Panc1 (cell line): Measurements from ENCODE around the gene RIMOC1. TPM values are rescaled to one million over a fixed set of nuclear protein-coding genes. Genes with fewer than 3 reads are reported as not detected.

ENCODE experiments used
- ATAC-seq: fragments of 200-7000 bp; cut with Tn5 transposase; 2 replicates; pipeline ENCODE4 v1.9.1; 2020; ENCODE audit warnings: mild to moderate bottlenecking, moderate library complexity
- BruUV-seq: library from RNA; stranded (reverse); fragments of 400-500 nt; replicated peaks from 2 replicates; lab custom pipeline; 2021; lab: Mats Ljungman, UMichigan
- CTCF ChIA-PET: fragments of 300-600 bp; sonication (Branson Sonifier 250); formaldehyde crosslinking; loops from one replicate; lab custom pipeline; 2022; ENCODE audit warnings: antibody characterized with exemption; lab: Charles Lee
- POLR2A ChIA-PET: fragments of 300-600 bp; sonication (Branson Sonifier 250); formaldehyde crosslinking; loops from one replicate; lab custom pipeline; 2022; ENCODE audit warnings: antibody characterized with exemption; lab: Charles Lee
- DNase-seq: peaks from one replicate; pipeline ENCODE4 v3.0.0-alpha.2; 2010; ENCODE audit warnings: low read depth, low spot score
- H3K27ac ChIP-seq: 2 replicates; pipeline ENCODE4 v1.5.1; 2011; ENCODE audit warnings: mild to moderate bottlenecking, low read length, inconsistent platforms
- H3K27me3 ChIP-seq: fragments of 200-500 bp; sonication (Bioruptor generic); 2 replicates; pipeline ENCODE4 v1.6.0; 2014; ENCODE audit warnings: low read length, inconsistent platforms; ENCODE audit not compliant: control insufficient read depth, insufficient read depth
- H3K36me3 ChIP-seq: fragments of 200-500 bp; sonication (Bioruptor generic); 2 replicates; pipeline ENCODE4 v1.5.1; 2014; ENCODE audit warnings: inconsistent platforms, mild to moderate bottlenecking, low read length, moderate library complexity; ENCODE audit not compliant: control insufficient read depth, insufficient read depth
- H3K4me1 ChIP-seq: 2 replicates; pipeline ENCODE4 v1.5.1; 2011; ENCODE audit warnings: inconsistent platforms, mild to moderate bottlenecking, low read length, moderate library complexity; ENCODE audit not compliant: control insufficient read depth, insufficient read depth
- H3K4me3 ChIP-seq, 2 experiments: 2 replicates each; pipeline ENCODE4 v1.5.1; 2011 to 2012; ENCODE audit warnings: low read depth in 2 of 2, low read length in 2 of 2, mild to moderate bottlenecking in 2 of 2, inconsistent platforms in 1 of 2, moderate library complexity in 1 of 2
- H3K9me3 ChIP-seq: fragments of 200-500 bp; sonication (Bioruptor generic); 2 replicates; pipeline ENCODE4 v1.5.1; 2014; ENCODE audit warnings: low read depth, mild to moderate bottlenecking, inconsistent platforms, low read length, moderate library complexity; ENCODE audit not compliant: control insufficient read depth, insufficient read depth
- POLR2AphosphoS5 ChIP-seq: IDR thresholded peaks from 2 replicates; pipeline ENCODE4 v1.6.1; 2012; ENCODE audit warnings: mild to moderate bottlenecking, low read depth, low read length, moderate library complexity
- SIN3A ChIP-seq: IDR thresholded peaks from 2 replicates; pipeline ENCODE4 v1.6.1; 2012; ENCODE audit warnings: low read depth, mild to moderate bottlenecking, low read length, moderate library complexity, borderline replicate concordance; ENCODE audit not compliant: insufficient read depth
- TCF7L2 ChIP-seq: IDR thresholded peaks from 2 replicates; pipeline ENCODE4 v1.6.1; 2011; ENCODE audit warnings: mild to moderate bottlenecking, low read depth, low read length, inconsistent platforms
- in situ Hi-C: cut with HindIII; loops from 2 replicates; pipeline ENCODE4 v1.10.0; 2016; ENCODE audit warnings: low sequenced_read_pairs, low pct_unique_long_range_greater_than_20kb
- intact Hi-C: fragments of 100-400 bp; cut with micrococcal nuclease; formaldehyde crosslinking; loops from one replicate; pipeline ENCODE4 v1.10.0; 2022; ENCODE audit not compliant: unreplicated experiment
- total RNA-seq: library from RNA; stranded (reverse); gene quantifications from one replicate; pipeline ENCODE4 v1.2.1, GENCODE V29; 2021; ENCODE audit not compliant: unreplicated experiment
- TF ChIP-seq, protein P1 (sequence below), 2 experiments: IDR thresholded peaks; 2 replicates each; pipeline ENCODE4 v1.6.1; 2011 to 2012; ENCODE audit warnings: low read depth in 2 of 2, control low read depth in 1 of 2, low read length in 1 of 2, mild to moderate bottlenecking in 1 of 2, moderate library complexity in 1 of 2; ENCODE audit not compliant: insufficient read depth in 1 of 2
- TF ChIP-seq, protein P2 (sequence below): fragments of 450-650 bp; IDR thresholded peaks from 2 replicates; pipeline ENCODE4 v1.5.1; 2017; ENCODE audit warnings: mild to moderate bottlenecking

The RIMOC1 gene
- total RNA-seq, 1 experiment from 2014 or later, result 24.5 TPM

DNA sequence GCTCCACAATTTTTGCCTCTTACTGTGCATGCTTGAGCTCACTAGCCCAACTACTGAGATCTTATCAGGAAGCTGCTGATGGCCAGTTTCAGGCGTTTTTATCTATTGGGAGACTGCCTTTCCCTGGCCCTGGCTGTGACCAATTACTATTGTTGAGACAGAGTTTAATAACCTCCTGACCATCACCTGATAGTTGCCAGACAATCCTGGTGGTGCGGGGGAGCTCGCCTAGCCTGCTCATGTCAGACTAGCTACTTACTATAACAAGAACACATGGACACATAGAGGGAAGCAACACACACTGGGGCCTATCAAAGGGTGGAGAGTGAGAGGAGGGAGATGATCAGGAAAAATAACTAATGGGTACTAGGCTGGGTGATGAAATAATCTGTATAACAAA lies 20.9 kb upstream of the RIMOC1 start:
- no peak for DNase-seq
- Histone ChIP-seq H3K27ac (no peak overlapping the region), H3K27me3 (peaks cover 2% of the 10 kb centered on the region; the same call in 1 of the 2 replicates), H3K4me1 (0 out of 2 replicates have a peak, but pooled peaks cover 3% of the 10 kb centered on the region), H3K4me3 (no peak overlapping the region), H3K9me3 (peaks cover 9% of the 10 kb centered on the region; the same call in 1 of the 2 replicates), H3K36me3 (no peaks in the 10 kb centered on the region)
- ChIA-PET POLR2A (no interaction called here), CTCF (no interaction called here)
- intact Hi-C loops, result no loop called here
- BruUV-seq, result no TSS peak
- TF ChIP-seq, protein P1, sequence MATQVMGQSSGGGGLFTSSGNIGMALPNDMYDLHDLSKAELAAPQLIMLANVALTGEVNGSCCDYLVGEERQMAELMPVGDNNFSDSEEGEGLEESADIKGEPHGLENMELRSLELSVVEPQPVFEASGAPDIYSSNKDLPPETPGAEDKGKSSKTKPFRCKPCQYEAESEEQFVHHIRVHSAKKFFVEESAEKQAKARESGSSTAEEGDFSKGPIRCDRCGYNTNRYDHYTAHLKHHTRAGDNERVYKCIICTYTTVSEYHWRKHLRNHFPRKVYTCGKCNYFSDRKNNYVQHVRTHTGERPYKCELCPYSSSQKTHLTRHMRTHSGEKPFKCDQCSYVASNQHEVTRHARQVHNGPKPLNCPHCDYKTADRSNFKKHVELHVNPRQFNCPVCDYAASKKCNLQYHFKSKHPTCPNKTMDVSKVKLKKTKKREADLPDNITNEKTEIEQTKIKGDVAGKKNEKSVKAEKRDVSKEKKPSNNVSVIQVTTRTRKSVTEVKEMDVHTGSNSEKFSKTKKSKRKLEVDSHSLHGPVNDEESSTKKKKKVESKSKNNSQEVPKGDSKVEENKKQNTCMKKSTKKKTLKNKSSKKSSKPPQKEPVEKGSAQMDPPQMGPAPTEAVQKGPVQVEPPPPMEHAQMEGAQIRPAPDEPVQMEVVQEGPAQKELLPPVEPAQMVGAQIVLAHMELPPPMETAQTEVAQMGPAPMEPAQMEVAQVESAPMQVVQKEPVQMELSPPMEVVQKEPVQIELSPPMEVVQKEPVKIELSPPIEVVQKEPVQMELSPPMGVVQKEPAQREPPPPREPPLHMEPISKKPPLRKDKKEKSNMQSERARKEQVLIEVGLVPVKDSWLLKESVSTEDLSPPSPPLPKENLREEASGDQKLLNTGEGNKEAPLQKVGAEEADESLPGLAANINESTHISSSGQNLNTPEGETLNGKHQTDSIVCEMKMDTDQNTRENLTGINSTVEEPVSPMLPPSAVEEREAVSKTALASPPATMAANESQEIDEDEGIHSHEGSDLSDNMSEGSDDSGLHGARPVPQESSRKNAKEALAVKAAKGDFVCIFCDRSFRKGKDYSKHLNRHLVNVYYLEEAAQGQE (IDR thresholded peaks at IDR 0.05; ENCODE audit: insufficient read depth in 1 of 2, low read depth in 2 of 2, low read length in 1 of 2), result no peak
- ATAC-seq, result no peak
- in situ Hi-C loops, result no loop called here

DNA sequence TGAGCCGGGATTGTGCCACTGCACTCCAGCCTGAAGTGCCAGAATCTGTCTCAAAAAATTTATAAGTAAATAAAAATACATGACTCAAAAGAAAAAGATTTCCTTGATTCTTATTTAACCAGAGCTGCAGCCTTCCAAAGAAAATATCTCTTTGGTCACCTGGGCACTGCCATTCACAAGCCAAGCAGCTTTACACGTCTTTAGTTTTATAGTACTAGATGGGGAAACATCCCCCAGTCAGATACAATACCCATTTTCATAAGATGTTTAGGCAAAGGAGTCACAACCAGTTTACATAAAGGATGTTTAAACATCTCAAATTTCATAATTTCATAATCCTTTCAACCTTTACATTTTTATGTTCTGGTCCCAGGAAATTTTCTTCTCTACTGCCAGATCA lies 20.2 kb upstream of the RIMOC1 start:
- no TSS peak for BruUV-seq
- DNase-seq, result no peak
- POLR2A ChIA-PET, result no interaction called here
- no peak for ATAC-seq
- peaks cover 2% of the 10 kb centered on the region; the same call in 1 of the 2 replicates for H3K27me3 ChIP-seq
- 0 out of 2 replicates have a peak, but pooled peaks cover 3% of the 10 kb centered on the region for H3K4me1 ChIP-seq
- CTCF ChIA-PET, result no interaction called here
- TF ChIP-seq, protein P2, sequence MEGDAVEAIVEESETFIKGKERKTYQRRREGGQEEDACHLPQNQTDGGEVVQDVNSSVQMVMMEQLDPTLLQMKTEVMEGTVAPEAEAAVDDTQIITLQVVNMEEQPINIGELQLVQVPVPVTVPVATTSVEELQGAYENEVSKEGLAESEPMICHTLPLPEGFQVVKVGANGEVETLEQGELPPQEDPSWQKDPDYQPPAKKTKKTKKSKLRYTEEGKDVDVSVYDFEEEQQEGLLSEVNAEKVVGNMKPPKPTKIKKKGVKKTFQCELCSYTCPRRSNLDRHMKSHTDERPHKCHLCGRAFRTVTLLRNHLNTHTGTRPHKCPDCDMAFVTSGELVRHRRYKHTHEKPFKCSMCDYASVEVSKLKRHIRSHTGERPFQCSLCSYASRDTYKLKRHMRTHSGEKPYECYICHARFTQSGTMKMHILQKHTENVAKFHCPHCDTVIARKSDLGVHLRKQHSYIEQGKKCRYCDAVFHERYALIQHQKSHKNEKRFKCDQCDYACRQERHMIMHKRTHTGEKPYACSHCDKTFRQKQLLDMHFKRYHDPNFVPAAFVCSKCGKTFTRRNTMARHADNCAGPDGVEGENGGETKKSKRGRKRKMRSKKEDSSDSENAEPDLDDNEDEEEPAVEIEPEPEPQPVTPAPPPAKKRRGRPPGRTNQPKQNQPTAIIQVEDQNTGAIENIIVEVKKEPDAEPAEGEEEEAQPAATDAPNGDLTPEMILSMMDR, result no peak
- TF ChIP-seq, protein P1 (IDR thresholded peaks at IDR 0.05; ENCODE audit: insufficient read depth in 1 of 2, low read depth in 2 of 2, low read length in 1 of 2), result no peak
- TF ChIP-seq TCF7L2, result no peak
- TF ChIP-seq POLR2AphosphoS5, result no peak
- no peak for TF ChIP-seq SIN3A
- in situ Hi-C loops (no loop called here), intact Hi-C loops (no loop called here)
- H3K27ac ChIP-seq, result no peak overlapping the region
- H3K36me3 ChIP-seq, result no peaks in the 10 kb centered on the region
- H3K4me3 ChIP-seq, result no peak overlapping the region
- peaks cover 9% of the 10 kb centered on the region; the same call in 1 of the 2 replicates for H3K9me3 ChIP-seq
